ENCODE results near the gene C1QTNF1. TPM values are rescaled to one million over a fixed set of nuclear protein-coding genes. Genes with fewer than 3 reads are reported as not detected.

The C1QTNF1 gene
- total and polyA plus RNA-seq, 9 of the 15 experiments (the other 6 are each of a cell fraction or from before 2014, with no cell fraction given), result 0.09 TPM; not detected in 8

DNA sequence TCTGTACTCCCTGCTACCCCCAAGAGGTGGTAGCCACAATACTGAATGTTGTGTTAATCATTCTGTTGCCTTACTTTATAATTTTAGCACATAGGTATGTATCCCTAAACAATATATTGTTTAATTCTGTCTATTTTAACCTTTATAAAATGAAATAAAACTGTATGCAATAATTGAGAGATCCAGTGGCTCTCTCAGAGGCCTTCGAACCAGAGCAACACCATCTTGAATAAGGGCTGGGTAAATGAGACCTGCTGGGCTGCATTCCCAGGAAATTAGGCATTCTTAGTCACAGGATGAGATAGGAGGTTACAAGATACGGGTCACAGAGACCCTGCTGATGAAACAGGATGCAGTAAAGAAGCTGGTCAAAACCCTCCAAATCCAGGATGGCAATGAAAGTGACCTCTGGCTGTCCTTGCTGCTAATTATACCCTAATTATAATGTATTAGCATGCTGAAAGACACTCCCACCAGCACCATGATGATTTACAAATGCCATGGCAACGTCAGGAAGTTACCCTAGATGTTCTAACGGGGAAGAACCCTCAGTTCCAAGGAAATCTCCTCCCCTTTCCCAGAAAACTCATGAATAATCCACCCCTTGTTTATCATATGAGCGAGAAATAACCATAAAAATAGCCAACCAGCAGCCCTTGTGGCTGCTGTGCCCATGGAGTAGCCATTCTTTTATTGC lies 12.4 kb upstream of the C1QTNF1 start (continued):
- TF ChIP-seq, protein P1, sequence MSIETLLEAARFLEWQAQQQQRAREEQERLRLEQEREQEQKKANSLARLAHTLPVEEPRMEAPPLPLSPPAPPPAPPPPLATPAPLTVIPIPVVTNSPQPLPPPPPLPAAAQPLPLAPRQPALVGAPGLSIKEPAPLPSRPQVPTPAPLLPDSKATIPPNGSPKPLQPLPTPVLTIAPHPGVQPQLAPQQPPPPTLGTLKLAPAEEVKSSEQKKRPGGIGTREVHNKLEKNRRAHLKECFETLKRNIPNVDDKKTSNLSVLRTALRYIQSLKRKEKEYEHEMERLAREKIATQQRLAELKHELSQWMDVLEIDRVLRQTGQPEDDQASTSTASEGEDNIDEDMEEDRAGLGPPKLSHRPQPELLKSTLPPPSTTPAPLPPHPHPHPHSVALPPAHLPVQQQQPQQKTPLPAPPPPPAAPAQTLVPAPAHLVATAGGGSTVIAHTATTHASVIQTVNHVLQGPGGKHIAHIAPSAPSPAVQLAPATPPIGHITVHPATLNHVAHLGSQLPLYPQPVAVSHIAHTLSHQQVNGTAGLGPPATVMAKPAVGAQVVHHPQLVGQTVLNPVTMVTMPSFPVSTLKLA (conservative IDR thresholded peaks at IDR 0.05), result no peak
- TF ChIP-seq SMAD3 (CRISPR knock-in tag; conservative IDR thresholded peaks at IDR 0.05) (peak; percentile 99), BRD4 (IDR thresholded peaks at IDR 0.05) (no peak), DMBX1 (CRISPR knock-in tag; IDR thresholded peaks at IDR 0.05; ENCODE audit: borderline replicate concordance) (peak; percentile 100), POLR2AphosphoS2 (IDR thresholded peaks at IDR 0.05; ENCODE audit: low read length) (no peak), SREBF1 (IDR thresholded peaks at IDR 0.05; ENCODE audit: borderline replicate concordance, low read depth, low read length) (no peak), TCF3 (CRISPR knock-in tag; IDR thresholded peaks at IDR 0.05) (no peak), ZNF551 (CRISPR knock-in tag; IDR thresholded peaks at IDR 0.05) (no peak), TBP (optimal IDR thresholded peaks at IDR 0.05; ENCODE audit: low read depth, low read length) (no peak)
- TF ChIP-seq, protein P2, sequence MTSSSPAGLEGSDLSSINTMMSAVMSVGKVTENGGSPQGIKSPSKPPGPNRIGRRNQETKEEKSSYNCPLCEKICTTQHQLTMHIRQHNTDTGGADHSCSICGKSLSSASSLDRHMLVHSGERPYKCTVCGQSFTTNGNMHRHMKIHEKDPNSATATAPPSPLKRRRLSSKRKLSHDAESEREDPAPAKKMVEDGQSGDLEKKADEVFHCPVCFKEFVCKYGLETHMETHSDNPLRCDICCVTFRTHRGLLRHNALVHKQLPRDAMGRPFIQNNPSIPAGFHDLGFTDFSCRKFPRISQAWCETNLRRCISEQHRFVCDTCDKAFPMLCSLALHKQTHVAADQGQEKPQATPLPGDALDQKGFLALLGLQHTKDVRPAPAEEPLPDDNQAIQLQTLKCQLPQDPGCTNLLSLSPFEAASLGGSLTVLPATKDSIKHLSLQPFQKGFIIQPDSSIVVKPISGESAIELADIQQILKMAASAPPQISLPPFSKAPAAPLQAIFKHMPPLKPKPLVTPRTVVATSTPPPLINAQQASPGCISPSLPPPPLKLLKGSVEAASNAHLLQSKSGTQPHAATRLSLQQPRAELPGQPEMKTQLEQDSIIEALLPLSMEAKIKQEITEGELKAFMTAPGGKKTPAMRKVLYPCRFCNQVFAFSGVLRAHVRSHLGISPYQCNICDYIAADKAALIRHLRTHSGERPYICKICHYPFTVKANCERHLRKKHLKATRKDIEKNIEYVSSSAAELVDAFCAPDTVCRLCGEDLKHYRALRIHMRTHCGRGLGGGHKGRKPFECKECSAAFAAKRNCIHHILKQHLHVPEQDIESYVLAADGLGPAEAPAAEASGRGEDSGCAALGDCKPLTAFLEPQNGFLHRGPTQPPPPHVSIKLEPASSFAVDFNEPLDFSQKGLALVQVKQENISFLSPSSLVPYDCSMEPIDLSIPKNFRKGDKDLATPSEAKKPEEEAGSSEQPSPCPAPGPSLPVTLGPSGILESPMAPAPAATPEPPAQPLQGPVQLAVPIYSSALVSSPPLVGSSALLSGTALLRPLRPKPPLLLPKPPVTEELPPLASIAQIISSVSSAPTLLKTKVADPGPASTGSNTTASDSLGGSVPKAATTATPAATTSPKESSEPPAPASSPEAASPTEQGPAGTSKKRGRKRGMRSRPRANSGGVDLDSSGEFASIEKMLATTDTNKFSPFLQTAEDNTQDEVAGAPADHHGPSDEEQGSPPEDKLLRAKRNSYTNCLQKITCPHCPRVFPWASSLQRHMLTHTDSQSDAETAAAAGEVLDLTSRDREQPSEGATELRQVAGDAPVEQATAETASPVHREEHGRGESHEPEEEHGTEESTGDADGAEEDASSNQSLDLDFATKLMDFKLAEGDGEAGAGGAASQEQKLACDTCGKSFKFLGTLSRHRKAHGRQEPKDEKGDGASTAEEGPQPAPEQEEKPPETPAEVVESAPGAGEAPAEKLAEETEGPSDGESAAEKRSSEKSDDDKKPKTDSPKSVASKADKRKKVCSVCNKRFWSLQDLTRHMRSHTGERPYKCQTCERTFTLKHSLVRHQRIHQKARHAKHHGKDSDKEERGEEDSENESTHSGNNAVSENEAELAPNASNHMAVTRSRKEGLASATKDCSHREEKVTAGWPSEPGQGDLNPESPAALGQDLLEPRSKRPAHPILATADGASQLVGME (CRISPR knock-in tag; IDR thresholded peaks at IDR 0.05), result peak; percentile 99
- TF ChIP-seq, protein P3, sequence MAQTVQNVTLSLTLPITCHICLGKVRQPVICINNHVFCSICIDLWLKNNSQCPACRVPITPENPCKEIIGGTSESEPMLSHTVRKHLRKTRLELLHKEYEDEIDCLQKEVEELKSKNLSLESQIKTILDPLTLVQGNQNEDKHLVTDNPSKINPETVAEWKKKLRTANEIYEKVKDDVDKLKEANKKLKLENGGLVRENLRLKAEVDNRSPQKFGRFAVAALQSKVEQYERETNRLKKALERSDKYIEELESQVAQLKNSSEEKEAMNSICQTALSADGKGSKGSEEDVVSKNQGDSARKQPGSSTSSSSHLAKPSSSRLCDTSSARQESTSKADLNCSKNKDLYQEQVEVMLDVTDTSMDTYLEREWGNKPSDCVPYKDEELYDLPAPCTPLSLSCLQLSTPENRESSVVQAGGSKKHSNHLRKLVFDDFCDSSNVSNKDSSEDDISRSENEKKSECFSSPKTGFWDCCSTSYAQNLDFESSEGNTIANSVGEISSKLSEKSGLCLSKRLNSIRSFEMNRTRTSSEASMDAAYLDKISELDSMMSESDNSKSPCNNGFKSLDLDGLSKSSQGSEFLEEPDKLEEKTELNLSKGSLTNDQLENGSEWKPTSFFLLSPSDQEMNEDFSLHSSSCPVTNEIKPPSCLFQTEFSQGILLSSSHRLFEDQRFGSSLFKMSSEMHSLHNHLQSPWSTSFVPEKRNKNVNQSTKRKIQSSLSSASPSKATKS (CRISPR knock-in tag; IDR thresholded peaks at IDR 0.05), result peak; percentile 81
- TF ChIP-seq, protein P4, sequence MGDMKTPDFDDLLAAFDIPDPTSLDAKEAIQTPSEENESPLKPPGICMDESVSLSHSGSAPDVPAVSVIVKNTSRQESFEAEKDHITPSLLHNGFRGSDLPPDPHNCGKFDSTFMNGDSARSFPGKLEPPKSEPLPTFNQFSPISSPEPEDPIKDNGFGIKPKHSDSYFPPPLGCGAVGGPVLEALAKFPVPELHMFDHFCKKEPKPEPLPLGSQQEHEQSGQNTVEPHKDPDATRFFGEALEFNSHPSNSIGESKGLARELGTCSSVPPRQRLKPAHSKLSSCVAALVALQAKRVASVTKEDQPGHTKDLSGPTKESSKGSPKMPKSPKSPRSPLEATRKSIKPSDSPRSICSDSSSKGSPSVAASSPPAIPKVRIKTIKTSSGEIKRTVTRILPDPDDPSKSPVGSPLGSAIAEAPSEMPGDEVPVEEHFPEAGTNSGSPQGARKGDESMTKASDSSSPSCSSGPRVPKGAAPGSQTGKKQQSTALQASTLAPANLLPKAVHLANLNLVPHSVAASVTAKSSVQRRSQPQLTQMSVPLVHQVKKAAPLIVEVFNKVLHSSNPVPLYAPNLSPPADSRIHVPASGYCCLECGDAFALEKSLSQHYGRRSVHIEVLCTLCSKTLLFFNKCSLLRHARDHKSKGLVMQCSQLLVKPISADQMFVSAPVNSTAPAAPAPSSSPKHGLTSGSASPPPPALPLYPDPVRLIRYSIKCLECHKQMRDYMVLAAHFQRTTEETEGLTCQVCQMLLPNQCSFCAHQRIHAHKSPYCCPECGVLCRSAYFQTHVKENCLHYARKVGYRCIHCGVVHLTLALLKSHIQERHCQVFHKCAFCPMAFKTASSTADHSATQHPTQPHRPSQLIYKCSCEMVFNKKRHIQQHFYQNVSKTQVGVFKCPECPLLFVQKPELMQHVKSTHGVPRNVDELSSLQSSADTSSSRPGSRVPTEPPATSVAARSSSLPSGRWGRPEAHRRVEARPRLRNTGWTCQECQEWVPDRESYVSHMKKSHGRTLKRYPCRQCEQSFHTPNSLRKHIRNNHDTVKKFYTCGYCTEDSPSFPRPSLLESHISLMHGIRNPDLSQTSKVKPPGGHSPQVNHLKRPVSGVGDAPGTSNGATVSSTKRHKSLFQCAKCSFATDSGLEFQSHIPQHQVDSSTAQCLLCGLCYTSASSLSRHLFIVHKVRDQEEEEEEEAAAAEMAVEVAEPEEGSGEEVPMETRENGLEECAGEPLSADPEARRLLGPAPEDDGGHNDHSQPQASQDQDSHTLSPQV (IDR thresholded peaks at IDR 0.05), result peak; percentile 99

All from K562 (cell line).